Activated naive CD8-positive, alpha-beta T cell (primary cell): Measurements from ENCODE around the gene CD22.

ENCODE experiments used
- H3K27ac Mint-ChIP-seq: one replicate; pipeline ENCODE4 v1.8.0; 2021; ENCODE audit warnings: mixed read lengths
- H3K27me3 Mint-ChIP-seq: one replicate; pipeline ENCODE4 v1.8.0; 2021; ENCODE audit warnings: mixed read lengths
- H3K36me3 Mint-ChIP-seq: one replicate; pipeline ENCODE4 v1.8.0; 2021; ENCODE audit warnings: mixed read lengths
- H3K4me1 Mint-ChIP-seq: one replicate; pipeline ENCODE4 v1.8.0; 2021; ENCODE audit warnings: low read depth, mixed read lengths
- H3K4me3 Mint-ChIP-seq: one replicate; pipeline ENCODE4 v1.8.0; 2021; ENCODE audit warnings: mild to moderate bottlenecking, mixed read lengths
- H3K9me3 Mint-ChIP-seq: one replicate; pipeline ENCODE4 v1.8.0; 2021; ENCODE audit warnings: low read depth, mixed read lengths

The CD22 gene

DNA sequence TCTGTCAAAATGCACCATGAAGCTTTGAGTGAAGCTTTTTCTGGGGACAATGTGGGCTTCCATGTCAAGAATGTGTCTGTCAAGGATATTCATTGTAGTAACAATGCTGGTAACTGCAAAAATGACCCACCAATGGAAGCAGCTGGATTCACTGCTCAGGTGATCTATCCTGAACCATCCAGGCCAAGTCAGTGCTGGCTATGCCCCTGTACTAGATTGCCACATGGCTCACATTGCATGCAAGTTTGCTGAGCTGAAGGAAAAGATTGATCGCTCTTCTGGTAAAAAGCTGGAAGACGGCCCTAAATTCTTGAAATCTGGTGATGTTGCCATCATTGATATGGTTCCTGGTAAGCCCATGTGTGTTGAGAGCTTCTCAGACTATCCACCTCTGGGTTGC lies 54.5 kb downstream of the CD22 start:
- Mint-ChIP-seq H3K27ac (no peak overlapping the region), H3K27me3 (peaks cover 4% of the 10 kb centered on the region), H3K4me1 (no peaks in the 10 kb centered on the region), H3K4me3 (no peak overlapping the region), H3K36me3 (peaks cover 5% of the 10 kb centered on the region), H3K9me3 (no peaks in the 10 kb centered on the region)

DNA sequence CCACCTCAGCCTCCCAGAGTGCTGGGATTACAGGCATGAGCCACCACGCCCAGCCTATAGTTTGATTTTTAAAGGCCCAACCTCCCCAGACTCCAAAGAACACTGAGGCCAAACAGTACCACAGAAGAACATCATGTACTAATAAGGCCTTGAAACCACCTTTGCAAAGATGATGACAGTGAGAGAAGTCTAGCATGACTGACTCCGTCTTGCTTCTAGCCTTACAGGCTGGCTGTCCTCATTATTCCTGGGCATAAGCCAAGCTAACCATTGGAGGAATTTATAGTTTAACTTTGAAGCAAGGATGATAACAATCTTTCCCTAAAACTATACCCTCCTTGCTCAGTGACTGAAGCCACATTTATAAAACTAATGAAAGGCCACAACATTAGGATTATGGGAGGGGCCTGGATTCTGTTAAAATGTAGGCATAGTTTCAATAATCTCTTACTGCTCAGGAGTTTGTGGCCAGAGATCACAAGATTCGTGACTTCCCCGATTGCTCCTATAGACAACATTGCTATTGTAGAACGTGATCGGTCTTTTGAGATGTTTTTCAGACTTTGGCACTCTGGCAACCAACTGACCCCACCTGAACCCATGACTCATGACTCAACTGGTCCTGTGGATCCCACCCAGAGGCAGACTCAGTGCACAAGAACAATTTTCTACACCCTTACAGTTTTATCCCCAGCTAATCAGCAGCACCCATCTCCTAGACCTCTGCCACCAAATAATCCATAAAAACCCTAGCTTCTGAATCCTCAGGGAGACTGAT lies 59.5 kb downstream of the CD22 start:
- Mint-ChIP-seq H3K27ac (no peak overlapping the region), H3K4me1 (no peaks in the 10 kb centered on the region), H3K4me3 (no peak overlapping the region), H3K9me3 (no peaks in the 10 kb centered on the region), H3K36me3 (peaks cover 5% of the 10 kb centered on the region), H3K27me3 (no peaks in the 10 kb centered on the region)

DNA sequence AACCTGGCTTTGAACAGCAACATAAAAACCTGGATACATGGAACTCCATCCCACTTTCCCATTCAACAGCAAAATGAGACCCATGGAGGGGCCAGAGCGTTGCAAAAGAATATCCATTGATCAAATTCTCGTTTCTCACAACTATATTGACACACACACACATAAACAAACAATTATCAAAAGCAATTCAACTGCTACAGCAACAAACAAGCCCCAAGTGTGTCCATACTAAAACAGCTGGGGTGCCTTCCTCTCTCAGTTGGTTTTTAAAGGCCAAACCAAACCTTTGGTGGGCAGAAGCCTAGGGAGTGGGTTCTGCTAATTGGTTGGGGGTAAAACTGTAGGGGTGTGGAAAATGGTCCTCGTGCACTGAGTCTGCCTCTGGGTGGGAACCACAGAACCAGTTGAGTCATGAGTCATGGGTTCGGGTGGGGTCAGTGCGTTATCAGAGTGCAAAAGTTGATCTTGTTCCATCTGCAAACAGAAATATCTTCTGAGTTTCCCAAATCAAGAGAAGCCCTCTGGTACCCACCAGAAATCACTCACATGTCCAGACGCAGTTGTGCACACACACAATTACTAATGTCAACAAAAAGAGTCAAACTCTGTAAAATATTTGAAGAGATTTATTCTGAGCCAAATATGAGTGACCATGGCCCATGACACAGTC lies 60.3 kb downstream of the CD22 start:
- Mint-ChIP-seq H3K4me1 (peaks cover 2% of the 10 kb centered on the region), H3K27ac (no peak overlapping the region), H3K36me3 (peaks cover 5% of the 10 kb centered on the region), H3K9me3 (no peaks in the 10 kb centered on the region), H3K27me3 (no peaks in the 10 kb centered on the region), H3K4me3 (no peak overlapping the region)

DNA sequence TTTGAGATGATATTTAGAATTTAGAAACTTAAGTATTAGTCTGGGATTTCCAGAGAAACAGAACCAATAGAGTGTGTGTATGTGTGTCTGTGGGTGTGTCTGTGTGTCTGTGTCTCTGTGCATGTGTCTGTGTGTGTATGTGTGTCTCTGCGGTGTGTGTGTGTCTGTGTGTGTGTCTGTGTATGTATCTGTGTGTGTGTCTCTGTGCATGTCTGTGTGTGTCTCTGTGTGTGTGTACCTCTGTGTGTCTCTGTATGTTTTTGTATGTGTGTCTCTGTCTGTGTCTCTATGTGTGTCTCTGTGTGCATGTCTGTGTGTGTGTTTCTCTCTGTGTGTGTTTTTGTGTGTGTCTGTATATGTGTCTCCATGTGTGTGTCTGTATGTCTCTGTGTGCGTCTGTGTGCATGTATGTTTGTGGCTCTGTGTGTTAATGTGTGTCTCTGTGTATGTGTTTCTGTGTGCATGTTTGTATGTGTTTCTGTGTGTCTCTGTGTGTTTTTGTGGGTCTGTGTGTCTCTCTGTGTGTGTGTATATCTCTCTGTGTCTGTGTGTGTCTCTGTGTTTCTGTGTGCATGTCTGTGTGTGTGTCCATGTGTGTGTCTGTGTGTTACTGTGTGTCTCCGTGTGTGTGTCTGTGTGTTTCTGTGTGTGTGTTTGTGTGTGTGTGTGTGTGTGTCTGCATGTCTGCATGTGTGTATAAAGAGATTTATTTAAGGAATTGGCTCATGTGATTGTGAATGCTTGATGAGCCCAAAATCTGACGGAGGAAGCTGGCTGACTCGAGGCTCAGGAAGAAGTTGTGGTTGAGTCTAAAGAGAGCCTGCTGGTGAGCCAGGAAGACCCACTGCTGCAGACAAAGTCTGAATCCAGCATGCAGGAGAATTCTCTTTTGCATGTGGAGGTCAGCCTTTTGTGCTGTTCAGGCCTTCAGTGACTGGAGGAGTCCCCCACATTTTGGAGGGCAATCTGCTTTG lies 64.0 kb downstream of the CD22 start:
- Mint-ChIP-seq H3K9me3 (no peaks in the 10 kb centered on the region), H3K4me1 (peaks cover 2% of the 10 kb centered on the region), H3K36me3 (no peaks in the 10 kb centered on the region), H3K27me3 (no peaks in the 10 kb centered on the region), H3K4me3 (no peak overlapping the region), H3K27ac (no peak overlapping the region)

DNA sequence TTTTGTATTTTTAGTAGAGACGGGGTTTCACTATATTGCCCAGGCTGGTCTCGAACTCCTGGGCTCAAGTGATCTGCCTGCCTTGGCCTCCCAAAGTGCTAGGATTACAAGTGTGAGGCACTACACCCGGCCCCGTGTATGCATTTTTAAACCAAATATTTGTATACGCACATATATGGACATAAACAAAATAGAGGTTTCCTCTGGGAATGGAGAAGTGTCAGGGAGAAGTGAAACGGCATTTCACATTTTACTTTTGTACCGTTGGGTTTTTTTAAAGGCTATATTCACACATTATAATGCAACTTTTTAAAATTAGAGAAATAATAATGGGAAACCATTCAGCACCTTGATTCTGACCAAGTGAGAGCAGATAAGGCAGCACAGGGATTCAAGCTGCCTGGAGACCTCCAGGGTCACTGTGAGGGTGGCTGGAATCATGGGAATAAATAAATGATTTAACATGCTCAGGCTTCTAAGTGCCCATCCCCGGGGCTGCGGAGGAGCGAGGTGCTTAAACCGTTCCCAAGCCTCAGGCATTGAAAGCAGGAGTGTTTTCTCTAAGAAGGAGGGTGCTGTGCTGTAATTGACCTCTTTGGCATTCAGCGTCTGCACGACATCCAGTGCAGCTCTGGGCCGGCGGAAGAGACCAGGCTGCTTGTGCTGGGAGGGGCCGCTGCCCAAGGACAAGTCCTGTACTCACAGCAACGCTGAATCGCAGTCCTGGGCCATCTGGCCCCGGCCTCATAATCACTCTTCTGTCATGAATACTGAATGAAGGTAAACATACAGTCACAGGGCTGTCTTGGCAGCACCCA lies 66.6 kb downstream of the CD22 start:
- Mint-ChIP-seq H3K9me3 (no peaks in the 10 kb centered on the region), H3K36me3 (no peaks in the 10 kb centered on the region), H3K4me3 (no peak overlapping the region), H3K27me3 (peaks cover 2% of the 10 kb centered on the region), H3K27ac (no peak overlapping the region), H3K4me1 (peaks cover 2% of the 10 kb centered on the region)

DNA sequence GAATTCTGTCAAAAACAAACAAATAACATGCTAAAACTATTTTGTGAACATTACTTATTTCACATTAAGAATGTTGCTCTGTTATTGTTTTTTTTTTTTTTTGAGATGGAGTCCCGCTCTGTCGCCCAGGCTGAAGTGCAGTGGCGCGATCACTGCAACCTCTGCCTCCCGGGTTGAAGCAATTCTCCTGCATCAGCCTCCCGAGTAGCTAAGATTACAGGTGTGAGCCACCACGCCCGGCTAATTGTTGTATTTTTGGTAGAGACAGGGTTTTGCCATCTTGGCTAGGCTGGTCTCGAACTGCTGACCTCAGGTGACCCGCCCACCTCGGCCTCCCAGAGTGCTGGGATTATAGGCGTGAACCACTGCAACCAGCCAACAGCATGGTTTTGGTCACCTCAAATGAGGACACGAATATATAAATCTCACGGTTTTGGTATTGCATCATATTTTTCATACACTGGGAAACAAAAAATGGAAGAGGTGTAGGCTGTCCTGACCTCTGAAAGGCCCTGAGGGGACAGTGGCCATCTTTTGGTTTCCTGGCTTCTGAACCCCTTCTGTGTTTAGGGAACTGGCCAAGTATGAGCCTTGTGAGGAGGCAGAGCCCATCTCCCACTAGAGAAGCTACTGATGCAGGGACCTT lies 67.4 kb downstream of the CD22 start:
- Mint-ChIP-seq H3K4me3 (no peak overlapping the region), H3K27me3 (peaks cover 2% of the 10 kb centered on the region), H3K36me3 (no peaks in the 10 kb centered on the region), H3K27ac (no peak overlapping the region), H3K4me1 (peaks cover 2% of the 10 kb centered on the region), H3K9me3 (no peaks in the 10 kb centered on the region)
